ENCODE data around the gene WDR89. TPM values are rescaled to one million over a fixed set of nuclear protein-coding genes. Genes with fewer than 3 reads are reported as not detected.

WDR89 gene
- total and polyA plus RNA-seq, 9 of the 15 experiments (the other 6 are each of a cell fraction or from before 2014, with no cell fraction given), result 9.3 to 25.6 (median 16.2) TPM

DNA sequence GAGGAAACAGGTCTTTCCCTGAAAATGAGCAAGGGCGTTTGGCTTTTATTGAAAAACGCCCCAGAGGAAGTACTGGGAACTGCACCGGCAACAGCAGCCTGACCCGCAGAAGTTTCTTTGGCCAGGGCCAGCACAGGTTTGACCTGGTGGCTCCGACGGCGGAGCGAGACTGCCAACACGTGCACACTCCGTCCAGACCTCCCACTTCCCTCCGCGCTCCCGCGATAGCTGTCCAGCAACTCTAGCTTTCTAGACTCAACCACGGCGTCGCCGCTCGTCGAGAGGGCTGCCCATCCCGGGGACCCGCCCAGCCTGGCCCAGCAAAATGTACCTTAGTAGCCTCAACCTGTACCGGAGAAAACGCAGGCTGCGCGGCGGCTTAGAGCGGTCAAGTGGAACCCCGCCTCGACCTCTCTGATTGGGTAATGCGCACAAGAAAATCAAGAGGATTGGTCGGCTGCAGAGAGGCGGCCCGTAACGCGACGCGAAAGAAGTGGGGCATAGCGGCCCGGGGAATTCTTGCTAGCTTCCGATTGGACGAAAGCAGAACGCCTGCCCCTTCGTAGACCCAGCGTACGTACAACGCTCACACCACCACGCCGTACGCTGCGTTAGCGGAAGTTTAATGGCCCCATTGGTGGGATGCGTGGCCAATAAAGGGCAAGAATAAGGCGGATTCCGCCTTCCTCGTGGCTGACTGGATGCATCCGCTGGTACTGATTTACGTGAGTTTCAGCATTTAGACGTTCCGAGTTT lies at the start of gene WDR89 (continued):
- TF ChIP-seq RREB1 (CRISPR knock-in tag; IDR thresholded peaks at IDR 0.05) (no peak), ZNF766 (CRISPR knock-in tag; conservative IDR thresholded peaks at IDR 0.05) (no peak), COPS2 (conservative IDR thresholded peaks at IDR 0.05) (no peak), MTA3 (IDR thresholded peaks at IDR 0.05; ENCODE audit: borderline replicate concordance) (peak; percentile 79; the same call in 1 of the 2 replicates), CEBPB (tag; IDR thresholded peaks at IDR 0.05) (0 out of 2 replicates have a peak, but pooled peaks have one; percentile 11), KLF13 (tag; IDR thresholded peaks at IDR 0.05; ENCODE audit: borderline replicate concordance, low read depth) (no peak), HOXB6 (CRISPR knock-in tag; IDR thresholded peaks at IDR 0.05; ENCODE audit: borderline replicate concordance) (no peak), KAT8 (IDR thresholded peaks at IDR 0.05; ENCODE audit: low read depth) (no peak), NR2C1 (IDR thresholded peaks at IDR 0.05) (peak; percentile 49), NR2C1 (tag; IDR thresholded peaks at IDR 0.05) (peak; percentile 67), ELF2 (CRISPR knock-in tag; IDR thresholded peaks at IDR 0.05) (no peak), HCFC1 (IDR thresholded peaks at IDR 0.05; ENCODE audit: low read depth, low read length) (0 out of 2 replicates have a peak, but pooled peaks have one; percentile 7), MECOM (CRISPR knock-in tag; IDR thresholded peaks at IDR 0.05) (no peak), GTF2E2 (tag; IDR thresholded peaks at IDR 0.05) (peak; percentile 88), MBD2 (IDR thresholded peaks at IDR 0.05; ENCODE audit: borderline replicate concordance, low read depth) (peak; percentile 90), MAZ (CRISPR knock-in tag; conservative IDR thresholded peaks at IDR 0.05 in 1 of 2, IDR thresholded peaks at IDR 0.05 in 1 of 2) (peak; percentile 14 to 46; a peak in 2 of 4 replicates), ZBTB7A (IDR thresholded peaks at IDR 0.05; ENCODE audit: borderline replicate concordance, control insufficient read depth, low read depth, low read length) (no peak)
- TF ChIP-seq, protein P1, sequence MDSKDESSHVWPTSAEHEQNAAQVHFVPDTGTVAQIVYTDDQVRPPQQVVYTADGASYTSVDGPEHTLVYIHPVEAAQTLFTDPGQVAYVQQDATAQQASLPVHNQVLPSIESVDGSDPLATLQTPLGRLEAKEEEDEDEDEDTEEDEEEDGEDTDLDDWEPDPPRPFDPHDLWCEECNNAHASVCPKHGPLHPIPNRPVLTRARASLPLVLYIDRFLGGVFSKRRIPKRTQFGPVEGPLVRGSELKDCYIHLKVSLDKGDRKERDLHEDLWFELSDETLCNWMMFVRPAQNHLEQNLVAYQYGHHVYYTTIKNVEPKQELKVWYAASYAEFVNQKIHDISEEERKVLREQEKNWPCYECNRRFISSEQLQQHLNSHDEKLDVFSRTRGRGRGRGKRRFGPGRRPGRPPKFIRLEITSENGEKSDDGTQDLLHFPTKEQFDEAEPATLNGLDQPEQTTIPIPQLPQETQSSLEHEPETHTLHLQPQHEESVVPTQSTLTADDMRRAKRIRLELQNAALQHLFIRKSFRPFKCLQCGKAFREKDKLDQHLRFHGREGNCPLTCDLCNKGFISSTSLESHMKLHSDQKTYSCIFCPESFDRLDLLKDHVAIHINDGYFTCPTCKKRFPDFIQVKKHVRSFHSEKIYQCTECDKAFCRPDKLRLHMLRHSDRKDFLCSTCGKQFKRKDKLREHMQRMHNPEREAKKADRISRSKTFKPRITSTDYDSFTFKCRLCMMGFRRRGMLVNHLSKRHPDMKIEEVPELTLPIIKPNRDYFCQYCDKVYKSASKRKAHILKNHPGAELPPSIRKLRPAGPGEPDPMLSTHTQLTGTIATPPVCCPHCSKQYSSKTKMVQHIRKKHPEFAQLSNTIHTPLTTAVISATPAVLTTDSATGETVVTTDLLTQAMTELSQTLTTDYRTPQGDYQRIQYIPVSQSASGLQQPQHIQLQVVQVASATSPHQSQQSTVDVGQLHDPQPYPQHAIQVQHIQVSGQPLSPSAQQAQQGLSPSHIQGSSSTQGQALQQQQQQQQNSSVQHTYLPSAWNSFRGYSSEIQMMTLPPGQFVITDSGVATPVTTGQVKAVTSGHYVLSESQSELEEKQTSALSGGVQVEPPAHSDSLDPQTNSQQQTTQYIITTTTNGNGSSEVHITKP (IDR thresholded peaks at IDR 0.05; ENCODE audit: partially characterized antibody), result peak; percentile 37
- TF ChIP-seq, protein P2, sequence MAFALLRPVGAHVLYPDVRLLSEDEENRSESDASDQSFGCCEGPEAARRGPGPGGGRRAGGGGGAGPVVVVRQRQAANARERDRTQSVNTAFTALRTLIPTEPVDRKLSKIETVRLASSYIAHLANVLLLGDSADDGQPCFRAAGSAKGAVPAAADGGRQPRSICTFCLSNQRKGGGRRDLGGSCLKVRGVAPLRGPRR (CRISPR knock-in tag; IDR thresholded peaks at IDR 0.05), result no peak
